Measurements from ENCODE around the gene TBC1D9B. TPM values are rescaled to one million over a fixed set of nuclear protein-coding genes. Genes with fewer than 3 reads are reported as not detected.

Gene TBC1D9B
- total RNA-seq, 1 experiment from 2014 or later: 70.9 TPM

- 0 out of 2 replicates have a peak, but pooled peaks have one; percentile 60 for TF ChIP-seq ARID4B (CRISPR knock-in tag; IDR thresholded peaks at IDR 0.05; ENCODE audit: borderline replicate concordance)
- no peak for TF ChIP-seq ZNF425 (CRISPR knock-in tag; conservative IDR thresholded peaks at IDR 0.05)
- no peak for TF ChIP-seq PRDM15 (CRISPR knock-in tag; IDR thresholded peaks at IDR 0.05)
- TF ChIP-seq GRHL2 (CRISPR knock-in tag; IDR thresholded peaks at IDR 0.05; ENCODE audit: insufficient replicate concordance, severe bottlenecking): no peak
- no peak for TF ChIP-seq HMGA2 (CRISPR knock-in tag; IDR thresholded peaks at IDR 0.05)
- no peak for TF ChIP-seq FOXP1 (CRISPR knock-in tag; IDR thresholded peaks at IDR 0.05; ENCODE audit: borderline replicate concordance)
- peak; percentile 30; the same call in 1 of the 2 replicates for TF ChIP-seq MYBL2 (CRISPR knock-in tag; IDR thresholded peaks at IDR 0.05)
- no peak for TF ChIP-seq ZBTB21 (CRISPR knock-in tag; IDR thresholded peaks at IDR 0.05; ENCODE audit: borderline replicate concordance)
- peak; percentile 49; the same call in 1 of the 2 replicates for TF ChIP-seq HMGXB4 (CRISPR knock-in tag; IDR thresholded peaks at IDR 0.05)
- no peak for TF ChIP-seq GTF2I (CRISPR knock-in tag; conservative IDR thresholded peaks at IDR 0.05)
- TF ChIP-seq JAZF1 (CRISPR knock-in tag; IDR thresholded peaks at IDR 0.05): no peak
- no peak for TF ChIP-seq ZNF263 (CRISPR knock-in tag; IDR thresholded peaks at IDR 0.05; ENCODE audit: low read depth)
- no peak for TF ChIP-seq OVOL2 (CRISPR knock-in tag; IDR thresholded peaks at IDR 0.05; ENCODE audit: borderline replicate concordance)
- TF ChIP-seq IRF2 (CRISPR knock-in tag; IDR thresholded peaks at IDR 0.05; ENCODE audit: borderline replicate concordance, low read depth): no peak
- TF ChIP-seq SMAD3 (CRISPR knock-in tag; IDR thresholded peaks at IDR 0.05; ENCODE audit: borderline replicate concordance): peak; percentile 34; the same call in 1 of the 2 replicates
- no peak for TF ChIP-seq STAT6 (CRISPR knock-in tag; conservative IDR thresholded peaks at IDR 0.05; ENCODE audit: low read depth)
- TF ChIP-seq CTCF (IDR thresholded peaks at IDR 0.05): no peak
- TF ChIP-seq ZNF121 (CRISPR knock-in tag; IDR thresholded peaks at IDR 0.05): no peak
- TF ChIP-seq IRF1 (CRISPR knock-in tag; IDR thresholded peaks at IDR 0.05): peak; percentile 73; the same call in 1 of the 2 replicates
Observed at GRCh38 chr5:179819296-179820126, 88.2 kb downstream of the TBC1D9B start (continued).
